ENCODE measurements around the gene UTS2.

- TF ChIP-seq CTCF (IDR thresholded peaks at IDR 0.05; ENCODE audit: insufficient read depth, low read length, poor library complexity, severe bottlenecking) = no peak
- TF ChIP-seq EZH2phosphoT487 (conservative IDR thresholded peaks at IDR 0.05; ENCODE audit: low read length) = no peak
Measured at GRCh38 chr1:7865978-7866377, 13.1 kb upstream of the UTS2 start.
